GM18499 (cell line): ENCODE measurements around the gene CLHC1.
A peak's percentile ranks its signal among the peaks of the same experiment; 100 is the strongest.
"Not testable (repeated sequence)": the region's sequence is repeated elsewhere in the genome, so short reads cannot be mapped to it uniquely, and the experiment has no call there.

Experiments
- ATAC-seq: cut with Tn5 transposase; IDR thresholded peaks from one replicate; pipeline ENCODE4 v1.9.1; 2021; ENCODE audit warnings: moderate number of reproducible peaks; ENCODE audit not compliant: insufficient read depth, unreplicated experiment

The CLHC1 gene

DNA sequence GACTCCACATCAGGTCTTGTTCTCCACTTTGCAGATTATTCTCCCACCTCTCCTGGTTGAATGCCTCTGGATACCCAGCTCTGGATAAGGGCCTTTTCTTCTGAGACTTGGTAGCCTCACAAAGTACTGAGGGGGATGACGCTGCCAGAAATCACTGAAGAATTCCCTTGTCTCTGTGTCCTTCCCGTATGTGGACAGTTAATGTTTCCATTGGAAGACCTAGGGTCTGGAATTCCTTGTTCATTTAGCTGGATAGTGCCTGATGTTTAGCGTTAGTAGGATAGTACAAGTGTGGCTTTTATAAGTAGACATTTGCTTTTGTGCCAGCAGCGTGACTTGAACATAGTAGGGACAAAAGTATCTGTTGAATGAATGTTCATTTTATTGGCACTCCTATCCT, 76.9 kb downstream of the CLHC1 start:
- no peak for ATAC-seq

DNA sequence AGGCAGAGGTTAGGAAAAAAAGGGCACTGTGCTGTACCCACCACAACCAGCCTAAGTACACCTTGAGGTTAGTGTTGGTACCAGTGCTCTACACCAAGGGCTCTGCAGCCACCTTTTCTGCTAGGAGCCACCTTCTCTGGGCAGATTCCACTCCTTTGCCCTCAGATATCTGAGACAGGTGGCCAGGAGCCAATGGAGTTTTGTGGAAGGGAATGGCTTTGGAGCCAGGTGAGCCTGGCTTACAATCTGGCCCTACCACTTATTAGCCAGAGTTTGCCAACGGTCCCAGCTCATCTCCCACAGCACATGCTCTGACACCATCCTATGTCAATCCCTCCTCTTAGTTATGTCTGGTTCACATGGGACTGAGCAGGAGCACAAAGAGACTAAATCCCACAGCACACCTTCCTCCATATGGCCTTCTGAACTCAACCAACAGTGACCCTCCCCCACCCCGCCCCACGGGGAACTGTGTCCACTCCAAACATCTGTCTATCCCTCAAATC, 77.5 kb downstream of the CLHC1 start:
- no peak for ATAC-seq

DNA sequence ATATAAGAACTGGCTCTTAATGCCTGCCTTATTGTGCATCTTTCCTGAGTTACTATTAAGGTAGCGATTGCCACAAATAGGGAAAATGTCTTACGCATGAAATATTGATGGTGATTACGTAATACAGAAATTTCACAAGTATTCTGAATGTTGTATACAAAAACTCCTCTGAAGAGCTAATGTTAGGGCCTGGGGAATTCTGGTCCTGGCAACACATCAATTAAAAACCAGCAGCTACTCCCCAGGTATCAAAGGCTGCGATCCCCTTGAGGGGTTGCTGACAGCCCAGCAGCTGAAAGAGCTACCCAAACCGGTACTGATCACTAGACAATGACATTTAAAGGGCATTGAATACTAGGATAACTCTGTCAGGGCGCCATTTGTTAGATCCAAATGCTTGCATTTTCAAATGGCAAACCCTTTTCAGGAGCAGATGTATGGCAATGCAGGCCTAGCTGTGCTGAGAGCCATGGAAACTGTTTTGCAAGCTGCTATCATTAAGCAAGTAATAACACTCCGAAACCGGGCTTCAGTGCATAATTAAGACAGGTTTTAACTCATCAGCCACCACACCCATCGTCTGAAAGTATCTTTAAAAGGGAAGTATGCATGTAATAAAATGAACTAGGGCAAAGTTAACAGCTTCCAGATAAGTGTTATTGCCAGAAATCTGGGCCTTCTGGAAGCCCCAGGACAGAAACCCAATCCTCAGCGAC, 78.4 kb downstream of the CLHC1 start:
- no peak for ATAC-seq

GRCh38 chr2:55152475-55153412, 79.3 kb downstream of the CLHC1 start:
- ATAC-seq = no peak

GRCh38 chr2:55151733-55152433, 80.2 kb downstream of the CLHC1 start:
- no peak for ATAC-seq

DNA sequence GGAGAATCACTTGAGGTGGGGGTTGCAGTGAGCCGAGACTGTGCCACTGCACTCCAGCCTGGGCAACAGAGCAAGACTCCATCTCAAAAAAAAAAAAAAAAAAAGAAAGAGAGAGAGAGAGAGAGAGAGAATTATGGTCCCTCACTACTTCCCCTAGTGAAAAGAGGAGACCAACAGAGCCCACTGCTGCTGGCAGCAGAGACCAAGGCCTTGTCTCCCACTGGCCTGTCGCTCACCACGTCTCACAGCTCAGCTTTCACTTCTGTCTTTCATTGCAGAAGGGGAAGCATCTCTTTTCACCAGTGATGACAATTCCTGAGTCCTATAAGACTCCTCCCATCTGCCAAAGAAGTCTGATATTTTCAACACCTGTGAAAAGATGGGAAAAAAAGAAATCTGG, 81.3 kb downstream of the CLHC1 start:
- peak; percentile 62 for ATAC-seq

DNA sequence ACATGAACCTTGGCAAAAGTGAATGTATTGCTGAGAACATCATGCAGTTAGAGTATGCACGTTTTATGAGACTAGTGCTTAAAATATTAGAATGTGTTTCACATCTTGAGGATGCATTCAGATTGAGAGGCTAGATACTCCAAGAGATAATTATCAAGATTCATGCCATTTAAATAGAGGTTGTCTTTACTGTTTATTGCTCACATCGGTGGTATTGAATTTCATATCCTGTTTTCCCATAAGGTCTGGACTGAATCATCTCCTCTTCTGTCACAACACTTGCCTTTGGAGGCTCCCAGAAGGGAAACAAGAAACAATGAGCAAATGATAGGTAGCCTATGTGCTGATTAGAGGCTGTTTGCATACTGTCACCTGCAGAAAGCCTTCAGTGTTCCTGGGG, 83.8 kb downstream of the CLHC1 start:
- ATAC-seq = no peak

- no peak for ATAC-seq
Measured at GRCh38 chr2:55147531-55147930, 84.6 kb downstream of the CLHC1 start.

- no peak for ATAC-seq
Measured at GRCh38 chr2:55147041-55147440, 85.1 kb downstream of the CLHC1 start.

DNA sequence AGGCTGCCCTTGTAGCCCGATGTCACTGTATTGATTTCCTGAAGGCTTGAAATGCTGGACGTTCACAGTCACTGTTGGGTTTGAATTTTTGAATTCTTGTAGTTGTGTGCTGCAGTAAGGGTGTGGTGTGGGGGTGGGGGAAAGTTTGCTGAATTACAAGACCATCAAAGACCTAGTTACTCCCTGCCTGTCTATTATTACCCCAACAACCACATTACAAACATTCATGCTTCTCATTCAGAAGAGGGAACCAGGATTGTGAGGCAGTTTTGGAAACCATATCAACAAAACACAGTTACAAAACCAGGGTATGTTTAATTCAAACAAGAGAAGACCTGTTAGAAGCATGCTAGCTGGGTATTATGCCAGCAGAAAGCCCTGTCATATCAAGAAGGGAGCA, 85.8 kb downstream of the CLHC1 start:
- ATAC-seq = no peak

DNA sequence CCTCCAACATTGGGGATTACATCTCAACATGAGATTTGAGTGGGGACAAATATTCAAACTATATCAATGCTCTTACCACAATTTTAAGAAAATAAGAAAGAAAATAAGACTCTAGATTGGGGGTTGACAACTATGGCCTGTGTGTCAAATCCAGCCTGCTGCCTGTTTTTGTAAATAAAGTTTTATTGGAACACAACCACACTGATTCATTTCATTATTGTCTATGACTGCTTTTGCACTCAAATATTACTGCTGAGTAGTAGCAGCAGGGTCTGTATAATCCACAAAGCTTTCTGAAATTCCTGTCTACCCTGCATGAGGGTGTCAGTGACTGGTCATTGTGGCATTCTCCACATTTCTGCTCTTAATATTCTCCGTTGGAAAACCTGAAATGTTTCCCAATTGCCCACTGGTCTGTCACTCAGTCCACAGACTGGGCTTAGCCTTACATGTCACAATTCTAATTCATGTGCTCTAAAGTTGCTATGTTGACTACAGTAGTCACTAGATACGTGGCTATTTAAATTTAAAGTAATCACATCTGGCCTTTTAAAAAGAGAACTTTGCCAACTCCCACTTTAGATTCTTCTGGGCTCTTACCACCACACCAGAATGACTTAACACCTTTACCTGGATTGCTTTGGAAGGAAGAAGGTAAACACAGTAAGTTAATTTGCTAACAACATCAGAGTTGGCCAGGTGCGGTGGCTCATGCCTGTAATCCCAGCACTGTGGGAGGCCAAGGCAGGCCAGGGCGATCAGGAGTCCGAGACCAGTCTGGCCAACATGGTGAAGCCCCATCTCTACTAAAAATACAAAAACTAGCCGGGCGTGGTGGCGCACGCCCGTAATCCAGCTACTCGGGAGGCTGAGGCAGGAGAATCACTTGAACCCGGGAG, 86.9 kb downstream of the CLHC1 start:
- no peak for ATAC-seq

- ATAC-seq = not testable (repeated sequence)
Measured at GRCh38 chr2:55143706-55144105, 88.4 kb downstream of the CLHC1 start.

DNA sequence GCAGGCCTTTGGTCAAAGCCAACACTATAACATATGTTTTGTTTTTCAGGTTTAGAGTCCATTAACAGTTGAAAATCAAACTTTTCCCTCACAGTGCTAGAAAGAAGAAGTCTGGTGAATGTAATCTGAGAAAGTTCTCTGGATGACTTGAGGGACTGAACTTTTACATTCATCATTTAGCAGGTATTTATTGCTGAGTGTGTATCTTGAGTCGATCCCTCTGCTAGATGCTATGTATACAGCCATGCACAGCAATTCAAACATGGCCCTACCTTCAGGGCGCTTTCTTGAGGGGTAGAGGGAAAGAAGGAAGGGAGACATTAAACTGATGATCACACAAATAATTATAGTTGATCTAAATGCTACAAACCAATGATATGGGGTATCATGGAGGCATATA, 89.6 kb downstream of the CLHC1 start:
- ATAC-seq = no peak

DNA sequence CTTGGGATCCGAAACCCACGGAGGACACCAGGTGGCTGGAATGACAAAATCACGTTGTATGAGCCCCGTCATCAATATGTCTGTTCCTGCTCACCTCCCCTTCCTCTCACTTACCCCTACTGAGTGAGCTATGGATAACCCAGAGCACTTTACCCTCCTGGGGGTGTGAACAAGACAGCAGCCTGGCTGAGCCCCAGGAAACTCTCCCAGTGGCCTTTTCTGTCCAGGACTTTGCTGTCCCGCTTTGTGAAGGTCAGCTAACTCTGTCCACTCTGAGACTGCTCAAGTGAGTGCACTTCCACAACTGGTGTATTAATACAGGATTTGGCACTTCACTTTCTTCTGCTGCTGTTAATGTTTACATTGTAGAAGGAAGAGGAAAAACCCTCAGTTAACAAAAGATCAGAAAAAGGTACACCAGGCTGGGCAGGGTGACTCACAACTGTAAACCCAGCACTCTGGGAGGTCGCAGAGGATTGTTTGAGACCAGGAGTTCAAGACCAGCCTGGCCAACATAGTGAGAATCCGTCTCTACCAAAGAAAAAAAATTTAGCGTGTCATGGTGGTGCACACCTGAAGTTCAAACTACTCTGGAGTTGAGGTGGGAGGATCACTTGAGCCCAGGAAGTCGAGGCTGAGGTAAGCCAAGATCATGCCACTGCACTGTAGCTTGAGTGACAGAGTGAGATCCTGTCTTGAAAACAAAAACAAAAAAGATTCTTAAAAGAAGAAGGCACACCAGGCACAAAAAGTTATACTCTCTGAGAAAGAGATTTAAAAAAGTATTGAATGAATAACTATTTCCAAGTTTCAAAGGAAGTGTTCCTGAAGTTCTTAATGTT, 90.3 kb downstream of the CLHC1 start:
- no peak for ATAC-seq

DNA sequence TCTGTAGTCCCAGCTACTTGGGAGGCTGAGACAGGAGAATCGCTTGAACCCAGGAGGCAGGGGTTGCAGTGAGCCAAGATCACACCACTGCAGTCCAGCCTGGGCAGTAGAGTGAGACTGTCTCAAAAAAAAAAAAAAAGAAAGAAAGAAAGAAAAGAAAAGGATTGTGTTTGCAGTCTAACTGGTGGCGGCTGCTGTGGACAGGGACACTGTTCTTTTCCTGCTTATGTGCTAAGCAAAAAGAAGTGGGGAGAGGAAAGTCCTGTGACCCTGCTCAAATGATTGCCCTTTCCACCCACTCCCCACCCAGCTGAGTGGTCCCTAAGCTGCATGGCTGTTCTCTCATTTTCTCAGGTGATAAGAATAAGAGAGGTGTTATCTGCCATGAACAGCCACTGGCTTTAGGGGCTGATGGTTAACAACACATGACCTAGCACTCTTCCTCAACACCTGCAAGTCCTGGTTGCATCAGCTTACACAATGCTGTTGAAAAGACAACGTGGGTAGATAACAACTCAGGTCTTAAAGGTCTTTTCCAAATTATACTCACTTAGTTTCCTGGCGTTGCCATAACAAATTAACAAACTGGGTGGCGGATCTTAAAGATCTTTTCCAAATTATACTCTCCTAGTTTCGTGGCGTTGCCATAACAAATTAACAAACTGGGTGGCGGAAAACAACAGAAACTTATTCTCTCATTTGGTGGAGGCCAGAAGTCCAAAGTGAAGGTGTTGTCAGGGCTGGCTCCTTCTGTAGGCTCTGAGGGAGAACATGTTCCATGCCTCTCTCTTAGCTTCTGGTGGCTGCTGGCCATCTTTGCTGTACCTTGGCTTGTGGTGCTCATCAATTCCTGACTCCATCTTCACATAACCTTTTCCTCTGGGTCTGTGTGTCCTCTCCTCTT, 91.5 kb downstream of the CLHC1 start:
- ATAC-seq = no peak

DNA sequence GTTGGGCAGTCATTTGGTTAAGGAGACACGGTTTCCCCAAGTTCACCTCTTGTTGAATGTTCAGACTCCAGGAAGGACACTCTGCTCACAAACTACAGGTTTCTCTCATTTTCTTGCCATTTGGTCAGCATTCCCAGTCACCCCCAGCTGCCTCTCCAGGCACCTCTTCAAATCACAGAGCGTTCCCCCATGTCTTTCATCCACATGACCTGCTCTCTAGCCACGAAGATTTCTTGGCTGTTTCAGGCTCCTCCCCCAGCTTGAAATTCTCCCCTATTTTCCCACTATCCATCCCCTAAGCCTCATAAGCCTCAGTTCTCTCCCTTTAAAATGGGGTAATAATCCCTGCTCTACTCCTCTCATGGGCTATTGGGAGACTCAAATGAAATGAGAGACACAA, 92.8 kb downstream of the CLHC1 start:
- ATAC-seq = no peak

DNA sequence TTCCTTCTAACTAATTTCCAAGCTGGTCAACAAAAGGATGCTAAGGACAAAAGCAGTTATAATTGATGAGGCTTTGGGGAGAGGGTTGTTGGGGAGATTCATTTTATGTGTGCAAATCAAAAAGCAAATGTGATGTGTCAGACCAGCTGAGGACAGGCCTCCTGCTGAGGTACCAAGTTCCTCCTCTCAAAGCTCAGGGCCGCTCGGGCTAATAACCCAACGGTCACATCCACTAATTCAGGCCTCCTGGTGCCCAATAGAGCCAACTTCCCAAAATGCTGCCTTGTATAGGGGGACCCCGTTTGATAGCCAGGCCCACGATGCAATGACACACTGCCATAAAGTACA, 93.2 kb downstream of the CLHC1 start:
- ATAC-seq = no peak
